Measurements from ENCODE around the gene MAN1C1. TPM values are rescaled to one million over a fixed set of nuclear protein-coding genes. Genes with fewer than 3 reads are reported as not detected.

MAN1C1 gene
- total RNA-seq, 1 donor from 2014 or later: 0.20 TPM

GRCh38 chr1:25821630-25822091 is 205.1 kb downstream of the MAN1C1 start:
- no peak for ATAC-seq (ENCODE audit: low read depth)

GRCh38 chr1:25825605-25826004 is 209.0 kb downstream of the MAN1C1 start:
- ChIA-PET POLR2A (no interaction called here), CTCF (no interaction called here)
- Mint-ChIP-seq H3K27me3 (no peaks in the 10 kb centered on the region), H3K4me1 (peaks cover 16% of the 10 kb centered on the region), H3K4me3 (no peak overlapping the region), H3K9me3 (no peaks in the 10 kb centered on the region), H3K36me3 (ENCODE audit: low read depth) (peaks cover 48% of the 10 kb centered on the region), H3K27ac (no peak overlapping the region)
- no peak for TF ChIP-seq CTCF (IDR thresholded peaks at IDR 0.05)
- DNase-seq (no peak), ATAC-seq (ENCODE audit: low read depth) (no peak)
- intact Hi-C loops (cut with micrococcal nuclease): no loop called here

More at GRCh38 chr1:25821630-25822091, 205.1 kb downstream of the MAN1C1 start:
- H3K36me3 Mint-ChIP-seq (ENCODE audit: low read depth): peaks cover 14% of the 10 kb centered on the region
- peak overlapping the region; percentile 92 for H3K4me3 Mint-ChIP-seq
- POLR2A ChIA-PET: interaction anchor here (1.0 to 2.7 kb wide), 4 partner anchors 11 to 589 kb away, joined by 4 to 22 read pairs (median 10); partner anchors contain the start of genes MACO1 and SYF2
- no peak for TF ChIP-seq CTCF (IDR thresholded peaks at IDR 0.05)
- intact Hi-C loops (cut with micrococcal nuclease): loop anchor here (2.0 kb wide), 2 partner anchors 37 to 53 kb away; partner anchors contain the start of genes AUNIP and PAQR7
- H3K27me3 Mint-ChIP-seq: no peaks in the 10 kb centered on the region
- no peak for DNase-seq
- CTCF ChIA-PET: no interaction called here
- H3K9me3 Mint-ChIP-seq: no peaks in the 10 kb centered on the region
- peaks cover 27% of the 10 kb centered on the region for H3K4me1 Mint-ChIP-seq
- peak overlapping the region; percentile 2 for H3K27ac Mint-ChIP-seq

GRCh38 chr1:25826571-25826970 is 210.0 kb downstream of the MAN1C1 start:
- H3K27me3 Mint-ChIP-seq: no peaks in the 10 kb centered on the region
- POLR2A ChIA-PET: interaction anchor here (0.6 kb wide), 1 partner anchor 1945 kb away, joined by 5 read pairs; no protein-coding TSS in a partner anchor
- H3K4me3 Mint-ChIP-seq: no peak overlapping the region
- DNase-seq (no peak), ATAC-seq (ENCODE audit: low read depth) (no peak)
- CTCF ChIA-PET: no interaction called here
- intact Hi-C loops (cut with micrococcal nuclease): no loop called here
- H3K9me3 Mint-ChIP-seq: no peaks in the 10 kb centered on the region
- TF ChIP-seq CTCF (IDR thresholded peaks at IDR 0.05): no peak
- no peak overlapping the region for H3K27ac Mint-ChIP-seq
- H3K36me3 Mint-ChIP-seq (ENCODE audit: low read depth): peaks cover 54% of the 10 kb centered on the region
- H3K4me1 Mint-ChIP-seq: peaks cover 6% of the 10 kb centered on the region

- DNase-seq (no peak), ATAC-seq (ENCODE audit: low read depth) (no peak)
- H3K4me3 Mint-ChIP-seq: no peak overlapping the region
- no peaks in the 10 kb centered on the region for H3K27me3 Mint-ChIP-seq
- no peaks in the 10 kb centered on the region for H3K4me1 Mint-ChIP-seq
- ChIA-PET CTCF (no interaction called here), POLR2A (interaction anchor here (1.0 kb wide), 1 partner anchor 9 kb away, joined by 3 read pairs; the partner anchor contains the start of gene MTFR1L)
- no peak for TF ChIP-seq CTCF (IDR thresholded peaks at IDR 0.05)
- no peaks in the 10 kb centered on the region for H3K9me3 Mint-ChIP-seq
- H3K36me3 Mint-ChIP-seq (ENCODE audit: low read depth): peaks cover 72% of the 10 kb centered on the region
- no peak overlapping the region for H3K27ac Mint-ChIP-seq
- intact Hi-C loops (cut with micrococcal nuclease): no loop called here
Measured at GRCh38 chr1:25828491-25828890, 211.9 kb downstream of the MAN1C1 start.

- Mint-ChIP-seq H3K36me3 (ENCODE audit: low read depth) (peaks cover 76% of the 10 kb centered on the region), H3K27ac (no peak overlapping the region), H3K4me3 (no peak overlapping the region), H3K27me3 (no peaks in the 10 kb centered on the region), H3K9me3 (no peaks in the 10 kb centered on the region), H3K4me1 (no peaks in the 10 kb centered on the region)
- no peak for TF ChIP-seq CTCF (IDR thresholded peaks at IDR 0.05)
- no peak for DNase-seq
- ATAC-seq (ENCODE audit: low read depth): no peak
- intact Hi-C loops (cut with micrococcal nuclease): no loop called here
- POLR2A ChIA-PET: interaction anchor here (1.0 kb wide), 1 partner anchor 9 kb away, joined by 3 read pairs; the partner anchor contains the start of gene MTFR1L
- CTCF ChIA-PET: no interaction called here
Measured at GRCh38 chr1:25829046-25829445, 212.5 kb downstream of the MAN1C1 start.
